Stimulated activated CD8-positive, alpha-beta memory T cell treated with anti-CD3 and anti-CD28 coated beads, Interleukin-4, amount 100 ng/mL, for 24 hours (primary cell): ENCODE measurements around the gene GGA1.
"Not testable (repeated sequence)": the region's sequence is repeated elsewhere in the genome, so short reads cannot be mapped to it uniquely, and the experiment has no call there.

ENCODE experiments used
- DNase-seq: peaks from one replicate; pipeline ENCODE4 v3.0.0-alpha.2; 2020; ENCODE audit warnings: low read depth

The GGA1 gene

GRCh38 chr22:37609240-37610152 is 862 bp downstream of the GGA1 start:
- no peak for DNase-seq

GRCh38 chr22:37610153-37610475 is 1.5 kb downstream of the GGA1 start:
- not testable (repeated sequence) for DNase-seq

GRCh38 chr22:37610480-37611129 is 2.0 kb downstream of the GGA1 start:
- DNase-seq = no peak

GRCh38 chr22:37611207-37611606 is 2.6 kb downstream of the GGA1 start:
- no peak for DNase-seq

- DNase-seq = no peak
These were observed 7.8 kb downstream of the GGA1 start for GRCh38 chr22:37616201-37617083.

- DNase-seq = no peak
These were observed 8.8 kb downstream of the GGA1 start for GRCh38 chr22:37617431-37617830.

- no peak for DNase-seq
These were observed 9.5 kb downstream of the GGA1 start for GRCh38 chr22:37618072-37618656.

GRCh38 chr22:37618674-37619073 is 10.0 kb downstream of the GGA1 start:
- no peak for DNase-seq

- no peak for DNase-seq
These were observed 11.4 kb downstream of the GGA1 start for GRCh38 chr22:37619991-37620390.

- no peak for DNase-seq
These were observed 12.8 kb downstream of the GGA1 start for GRCh38 chr22:37621352-37621860.

- DNase-seq = peak; percentile 61
These were observed 14.7 kb downstream of the GGA1 start for GRCh38 chr22:37623075-37624016.

- DNase-seq = no peak
These were observed 15.4 kb downstream of the GGA1 start for GRCh38 chr22:37624017-37624365.

GRCh38 chr22:37624876-37625275 is 16.2 kb downstream of the GGA1 start:
- no peak for DNase-seq

- DNase-seq = no peak
These were observed 17.1 kb downstream of the GGA1 start for GRCh38 chr22:37625737-37626136.

- no peak for DNase-seq
These were observed 17.5 kb downstream of the GGA1 start for GRCh38 chr22:37626144-37626543.

GRCh38 chr22:37626556-37627075 is 18.0 kb downstream of the GGA1 start:
- no peak for DNase-seq

- no peak for DNase-seq
These were observed 18.5 kb downstream of the GGA1 start for GRCh38 chr22:37627121-37627520.

- DNase-seq = no peak
These were observed 18.9 kb downstream of the GGA1 start for GRCh38 chr22:37627545-37627944.

- no peak for DNase-seq
These were observed 20.2 kb downstream of the GGA1 start for GRCh38 chr22:37628830-37629229.

GRCh38 chr22:37629928-37630327 is 21.3 kb downstream of the GGA1 start:
- no peak for DNase-seq
